ENCODE measurements around the gene TSPAN2. TPM values are rescaled to one million over a fixed set of nuclear protein-coding genes. Genes with fewer than 3 reads are reported as not detected.

TSPAN2 gene
- total RNA-seq, 4 donors from 2014 or later: 0.73 to 1.8 (median 1.2) TPM

DNA sequence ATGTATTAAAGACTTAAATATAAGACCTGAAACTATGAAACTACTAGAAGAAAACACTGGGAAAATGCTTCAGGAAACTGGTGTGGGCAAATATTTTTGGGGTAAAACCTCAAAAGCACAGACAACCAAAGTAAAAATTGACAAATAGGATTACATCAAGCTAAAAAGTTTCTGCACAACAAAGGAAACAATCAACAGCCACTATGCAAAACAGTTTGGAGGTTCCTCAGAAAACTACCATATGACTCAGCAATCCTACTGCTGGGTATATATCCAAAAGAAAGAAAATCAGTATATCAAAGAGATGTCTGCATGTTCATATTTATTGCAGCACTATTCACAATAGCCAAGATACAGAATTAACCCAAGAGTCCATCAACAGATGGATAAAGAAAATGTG lies 42.6 kb downstream of the TSPAN2 start:
- DNase-seq (ENCODE audit: low spot score in 2 of 2): no peak
- Histone ChIP-seq H3K9me3 (no peaks in the 10 kb centered on the region), H3K27me3 (no peaks in the 10 kb centered on the region), H3K27ac (no peak overlapping the region), H3K4me1 (no peaks in the 10 kb centered on the region), H3K4me3 (no peak overlapping the region), H3K36me3 (no peaks in the 10 kb centered on the region)
- TF ChIP-seq, protein P1, sequence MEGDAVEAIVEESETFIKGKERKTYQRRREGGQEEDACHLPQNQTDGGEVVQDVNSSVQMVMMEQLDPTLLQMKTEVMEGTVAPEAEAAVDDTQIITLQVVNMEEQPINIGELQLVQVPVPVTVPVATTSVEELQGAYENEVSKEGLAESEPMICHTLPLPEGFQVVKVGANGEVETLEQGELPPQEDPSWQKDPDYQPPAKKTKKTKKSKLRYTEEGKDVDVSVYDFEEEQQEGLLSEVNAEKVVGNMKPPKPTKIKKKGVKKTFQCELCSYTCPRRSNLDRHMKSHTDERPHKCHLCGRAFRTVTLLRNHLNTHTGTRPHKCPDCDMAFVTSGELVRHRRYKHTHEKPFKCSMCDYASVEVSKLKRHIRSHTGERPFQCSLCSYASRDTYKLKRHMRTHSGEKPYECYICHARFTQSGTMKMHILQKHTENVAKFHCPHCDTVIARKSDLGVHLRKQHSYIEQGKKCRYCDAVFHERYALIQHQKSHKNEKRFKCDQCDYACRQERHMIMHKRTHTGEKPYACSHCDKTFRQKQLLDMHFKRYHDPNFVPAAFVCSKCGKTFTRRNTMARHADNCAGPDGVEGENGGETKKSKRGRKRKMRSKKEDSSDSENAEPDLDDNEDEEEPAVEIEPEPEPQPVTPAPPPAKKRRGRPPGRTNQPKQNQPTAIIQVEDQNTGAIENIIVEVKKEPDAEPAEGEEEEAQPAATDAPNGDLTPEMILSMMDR (IDR thresholded peaks at IDR 0.05): no peak
- no peak for TF ChIP-seq POLR2A (IDR thresholded peaks at IDR 0.05)
- TF ChIP-seq POLR2AphosphoS5 (IDR thresholded peaks at IDR 0.05): no peak
- no peak for TF ChIP-seq EP300 (IDR thresholded peaks at IDR 0.05)

DNA sequence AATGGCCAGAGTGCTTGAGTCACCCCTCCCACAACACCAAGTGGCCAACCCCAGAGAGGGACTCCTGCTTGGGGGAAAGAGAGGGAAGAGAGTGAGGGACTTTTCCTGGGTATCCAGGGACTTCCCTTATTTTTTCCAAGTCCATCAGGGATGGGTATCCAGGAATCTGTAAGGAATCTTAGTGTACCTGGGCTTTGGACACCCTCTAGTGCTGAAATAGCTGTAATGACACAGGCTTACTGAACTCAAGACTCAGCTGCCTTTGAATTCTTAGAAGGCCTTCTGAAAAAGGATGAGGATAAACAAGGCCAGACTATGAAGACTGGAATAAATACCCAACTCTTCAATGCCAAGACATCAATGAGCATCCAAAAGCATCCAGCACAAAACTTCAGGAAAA lies 47.6 kb downstream of the TSPAN2 start:
- Histone ChIP-seq H3K27me3 (no peaks in the 10 kb centered on the region), H3K9me3 (no peaks in the 10 kb centered on the region), H3K4me3 (no peak overlapping the region), H3K27ac (no peak overlapping the region), H3K36me3 (no peaks in the 10 kb centered on the region), H3K4me1 (no peaks in the 10 kb centered on the region)
- no peak for TF ChIP-seq EP300 (IDR thresholded peaks at IDR 0.05)
- no peak for TF ChIP-seq POLR2A (IDR thresholded peaks at IDR 0.05)
- TF ChIP-seq, protein P1 (IDR thresholded peaks at IDR 0.05): no peak
- no peak for TF ChIP-seq POLR2AphosphoS5 (IDR thresholded peaks at IDR 0.05)
- no peak for DNase-seq (ENCODE audit: low spot score in 2 of 2)

DNA sequence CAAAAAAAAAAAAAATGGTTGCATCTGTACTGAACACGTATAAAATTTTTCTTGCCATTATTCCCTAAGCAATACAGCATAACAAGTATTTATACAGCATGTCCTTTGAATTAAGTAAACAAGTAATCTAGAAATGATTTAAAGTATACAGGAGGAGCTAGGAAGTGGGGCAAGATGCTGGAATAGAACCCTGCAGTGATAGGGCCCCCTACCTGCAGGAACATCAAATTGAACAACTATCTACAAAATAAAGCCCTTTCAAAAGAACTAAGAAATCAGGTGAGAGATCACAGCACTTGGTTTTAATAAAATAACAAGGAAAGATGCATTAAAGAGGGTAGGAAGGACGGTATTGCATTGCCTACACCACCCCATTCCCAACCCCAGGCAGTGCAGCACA lies 48.8 kb downstream of the TSPAN2 start:
- Histone ChIP-seq H3K4me1 (no peaks in the 10 kb centered on the region), H3K4me3 (no peak overlapping the region), H3K27ac (no peak overlapping the region), H3K36me3 (no peaks in the 10 kb centered on the region), H3K9me3 (no peaks in the 10 kb centered on the region), H3K27me3 (no peaks in the 10 kb centered on the region)
- TF ChIP-seq EP300 (IDR thresholded peaks at IDR 0.05) (no peak), POLR2A (IDR thresholded peaks at IDR 0.05) (no peak), POLR2AphosphoS5 (IDR thresholded peaks at IDR 0.05) (no peak)
- TF ChIP-seq, protein P1 (IDR thresholded peaks at IDR 0.05): no peak
- WGBS: 71% methylated on average over 2 of the region's 2 CpGs
- DNase-seq (ENCODE audit: low spot score in 2 of 2): no peak

DNA sequence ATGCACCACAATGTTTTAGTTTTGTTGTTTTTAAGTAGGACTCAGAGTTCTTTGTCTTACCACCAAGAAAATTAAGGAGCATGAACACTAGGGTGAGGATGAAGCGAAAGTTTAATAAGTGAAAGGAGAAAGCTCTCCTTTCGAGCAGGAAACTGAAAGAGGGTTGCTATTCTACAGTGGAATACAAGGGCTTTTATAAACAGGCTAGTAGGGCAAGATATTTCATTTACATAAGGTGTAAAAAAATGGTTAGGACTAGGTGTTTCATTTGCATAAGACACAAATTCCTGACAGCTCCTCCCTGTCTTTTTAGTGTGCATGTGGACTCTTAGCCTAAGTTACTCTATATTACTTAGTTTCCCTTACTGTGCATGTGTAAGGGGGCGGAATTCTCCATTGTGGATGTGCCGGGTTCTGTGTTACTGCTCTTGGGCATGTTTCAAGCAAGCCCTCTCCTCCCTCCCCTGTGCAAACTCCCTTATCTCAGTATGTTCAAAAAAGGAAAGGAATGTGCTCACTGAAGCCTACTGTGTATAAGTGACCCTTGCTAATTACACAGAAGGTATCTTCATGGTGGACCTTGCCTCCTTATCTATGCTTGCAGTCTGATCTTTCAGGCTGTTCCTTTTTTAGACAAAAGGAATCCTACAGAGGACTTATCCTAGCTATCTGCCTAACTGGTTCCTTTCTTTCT lies 52.3 kb downstream of the TSPAN2 start:
- 70% methylated on average over 4 of the region's 4 CpGs for WGBS
- H3K27me3 ChIP-seq: no peaks in the 10 kb centered on the region
- DNase-seq (ENCODE audit: low spot score in 2 of 2): no peak
- no peaks in the 10 kb centered on the region for H3K36me3 ChIP-seq
- H3K9me3 ChIP-seq: no peaks in the 10 kb centered on the region
- no peak overlapping the region for H3K27ac ChIP-seq
- H3K4me1 ChIP-seq: no peaks in the 10 kb centered on the region
- TF ChIP-seq, protein P1 (IDR thresholded peaks at IDR 0.05): no peak
- TF ChIP-seq POLR2A (IDR thresholded peaks at IDR 0.05): no peak
- no peak for TF ChIP-seq POLR2AphosphoS5 (IDR thresholded peaks at IDR 0.05)
- TF ChIP-seq EP300 (IDR thresholded peaks at IDR 0.05): no peak
- H3K4me3 ChIP-seq: no peak overlapping the region

DNA sequence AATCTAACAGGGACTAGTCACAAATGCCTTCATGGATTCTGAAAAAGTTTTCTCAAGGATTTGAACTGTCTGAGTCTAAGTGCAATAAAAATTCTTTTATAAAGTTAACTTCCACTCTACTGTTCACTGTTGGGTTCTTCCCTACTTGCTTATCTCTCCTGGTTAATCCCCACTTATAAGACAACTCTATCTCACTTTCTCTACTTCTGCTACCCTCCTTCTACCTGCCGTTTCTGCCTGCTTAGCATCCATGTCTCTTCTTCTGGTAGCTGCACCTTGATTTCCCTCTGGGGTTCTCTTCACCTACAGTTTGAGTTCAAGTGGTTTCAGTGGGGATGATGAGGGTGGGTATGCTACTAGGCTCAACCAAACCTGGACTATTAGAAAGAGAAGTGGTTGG lies 53.7 kb downstream of the TSPAN2 start:
- 79% methylated on average over 1 of the region's 1 CpG for WGBS
- Histone ChIP-seq H3K27me3 (no peaks in the 10 kb centered on the region), H3K36me3 (no peaks in the 10 kb centered on the region), H3K27ac (no peak overlapping the region), H3K4me1 (no peaks in the 10 kb centered on the region), H3K4me3 (no peak overlapping the region), H3K9me3 (no peaks in the 10 kb centered on the region)
- DNase-seq (ENCODE audit: low spot score in 2 of 2): no peak
- TF ChIP-seq, protein P1 (IDR thresholded peaks at IDR 0.05): no peak
